HEK293 (cell line): ENCODE results near the gene FLOT2.

ENCODE experiments used
- HOXA7 ChIP-seq: sonication (generic); formaldehyde crosslinking; IDR thresholded peaks from 2 replicates; pipeline ENCODE4 v1.8.1; 2022; ENCODE audit warnings: missing genetic modification reagents, borderline replicate concordance
- MZF1 ChIP-seq: fragments of 450-650 bp; formaldehyde crosslinking; IDR thresholded peaks from 2 replicates; pipeline ENCODE4 v1.5.1; 2017; ENCODE audit warnings: missing biosample characterization, missing genetic modification characterization, borderline replicate concordance
- ZBTB17 ChIP-seq: fragments of 450-650 bp; formaldehyde crosslinking; IDR thresholded peaks from 2 replicates; pipeline ENCODE4 v1.5.1; 2016; ENCODE audit warnings: missing biosample characterization, missing genetic modification characterization
- ZFP37 ChIP-seq: fragments of 450-650 bp; formaldehyde crosslinking; IDR thresholded peaks from 2 replicates; pipeline ENCODE4 v1.5.1; 2016; ENCODE audit warnings: missing biosample characterization, missing genetic modification characterization
- ZNF274 ChIP-seq, 2 experiments: fragments of 200-500 bp in 1 of 2; fragments of 450-650 bp in 1 of 2; sonication (Bioruptor generic) in 1 of 2; formaldehyde crosslinking in 1 of 2; IDR thresholded peaks; 2 replicates each; pipeline versions ENCODE4 v1.5.1 to v1.6.1; 2014 to 2016; ENCODE audit warnings: borderline replicate concordance in 1 of 2, inconsistent platforms in 1 of 2, low read length in 1 of 2, missing biosample characterization in 1 of 2, missing genetic modification characterization in 1 of 2
- ZNF302 ChIP-seq: fragments of 450-650 bp; formaldehyde crosslinking; IDR thresholded peaks from 2 replicates; pipeline ENCODE4 v1.5.1; 2016; ENCODE audit warnings: missing biosample characterization, missing genetic modification characterization, low read depth
- ZNF324 ChIP-seq: fragments of 450-650 bp; formaldehyde crosslinking; IDR thresholded peaks from 2 replicates; pipeline ENCODE4 v1.5.1; 2016; ENCODE audit warnings: missing biosample characterization, missing genetic modification characterization
- ZNF366 ChIP-seq: fragments of 450-650 bp; formaldehyde crosslinking; conservative IDR thresholded peaks from 2 replicates; pipeline ENCODE4 v1.5.1; 2016; ENCODE audit warnings: missing biosample characterization, missing genetic modification characterization
- ZNF433 ChIP-seq: fragments of 450-650 bp; formaldehyde crosslinking; IDR thresholded peaks from 2 replicates; pipeline ENCODE4 v1.5.1; 2016; ENCODE audit warnings: missing biosample characterization, missing genetic modification characterization, low read depth
- TF ChIP-seq, protein P1 (sequence below): fragments of 450-650 bp; formaldehyde crosslinking; IDR thresholded peaks from 2 replicates; pipeline ENCODE4 v1.5.1; 2016; ENCODE audit warnings: missing biosample characterization, missing genetic modification characterization
- TF ChIP-seq, protein P2 (sequence below): fragments of 450-650 bp; formaldehyde crosslinking; IDR thresholded peaks from 2 replicates; pipeline ENCODE4 v1.5.1; 2016; ENCODE audit warnings: missing biosample characterization, missing genetic modification characterization
- TF ChIP-seq, protein P3 (sequence below): fragments of 450-650 bp; formaldehyde crosslinking; IDR thresholded peaks from 2 replicates; pipeline ENCODE4 v1.5.1; 2016; ENCODE audit warnings: missing biosample characterization, missing genetic modification characterization, low read depth
- TF ChIP-seq, protein P4 (sequence below): fragments of 450-650 bp; formaldehyde crosslinking; IDR thresholded peaks from 2 replicates; pipeline ENCODE4 v1.5.1; 2016; ENCODE audit warnings: missing biosample characterization, missing genetic modification characterization

DNA sequence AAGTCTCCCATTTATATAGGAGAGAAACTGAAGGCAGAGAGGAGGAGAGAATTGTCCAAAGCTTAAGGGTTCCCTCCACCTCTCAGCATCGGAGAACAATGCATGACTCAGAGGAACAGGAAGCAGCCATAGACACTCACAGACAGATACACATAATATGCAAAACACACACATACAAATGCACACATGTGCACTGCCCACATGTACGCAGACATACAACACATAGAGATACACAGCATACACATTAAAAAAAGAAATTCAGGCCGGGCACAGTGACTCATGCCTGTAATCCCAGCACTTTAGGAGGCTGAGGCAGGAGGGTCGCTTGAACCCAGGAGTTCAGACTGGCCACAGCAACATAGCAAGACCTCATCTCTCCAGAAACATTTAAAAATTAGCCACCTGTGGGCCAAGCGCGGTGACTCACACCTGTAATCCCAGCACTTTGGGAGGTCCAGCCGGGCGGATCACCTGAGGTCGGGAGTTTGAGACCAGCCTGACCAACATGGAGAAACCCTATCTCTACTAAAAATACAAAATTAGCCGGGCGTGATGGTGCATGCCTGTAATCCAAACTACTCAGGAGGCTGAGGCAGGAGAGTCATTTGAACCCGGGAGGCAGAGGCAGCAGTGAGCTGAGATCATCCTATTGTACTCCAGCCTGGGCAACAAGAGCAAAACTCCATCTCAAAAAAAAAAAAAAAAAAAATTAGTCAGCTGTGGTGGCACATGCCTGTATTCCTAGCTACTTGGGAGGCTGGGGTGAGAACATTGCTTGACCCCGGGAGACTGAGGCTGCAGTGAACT, 31.4 kb downstream of the FLOT2 start:
- TF ChIP-seq ZNF274 (IDR thresholded peaks at IDR 0.05; ENCODE audit: low read length) = no peak
- no peak for TF ChIP-seq ZNF274 (tag by site-specific recombination; IDR thresholded peaks at IDR 0.05; ENCODE audit: borderline replicate concordance)
- no peak for TF ChIP-seq ZNF324 (tag by site-specific recombination)
- TF ChIP-seq, protein P1, sequence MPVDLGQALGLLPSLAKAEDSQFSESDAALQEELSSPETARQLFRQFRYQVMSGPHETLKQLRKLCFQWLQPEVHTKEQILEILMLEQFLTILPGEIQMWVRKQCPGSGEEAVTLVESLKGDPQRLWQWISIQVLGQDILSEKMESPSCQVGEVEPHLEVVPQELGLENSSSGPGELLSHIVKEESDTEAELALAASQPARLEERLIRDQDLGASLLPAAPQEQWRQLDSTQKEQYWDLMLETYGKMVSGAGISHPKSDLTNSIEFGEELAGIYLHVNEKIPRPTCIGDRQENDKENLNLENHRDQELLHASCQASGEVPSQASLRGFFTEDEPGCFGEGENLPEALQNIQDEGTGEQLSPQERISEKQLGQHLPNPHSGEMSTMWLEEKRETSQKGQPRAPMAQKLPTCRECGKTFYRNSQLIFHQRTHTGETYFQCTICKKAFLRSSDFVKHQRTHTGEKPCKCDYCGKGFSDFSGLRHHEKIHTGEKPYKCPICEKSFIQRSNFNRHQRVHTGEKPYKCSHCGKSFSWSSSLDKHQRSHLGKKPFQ (tag by site-specific recombination) = no peak
- no peak for TF ChIP-seq ZNF433 (tag by site-specific recombination)
- no peak for TF ChIP-seq HOXA7 (CRISPR knock-in tag)
- TF ChIP-seq, protein P2, sequence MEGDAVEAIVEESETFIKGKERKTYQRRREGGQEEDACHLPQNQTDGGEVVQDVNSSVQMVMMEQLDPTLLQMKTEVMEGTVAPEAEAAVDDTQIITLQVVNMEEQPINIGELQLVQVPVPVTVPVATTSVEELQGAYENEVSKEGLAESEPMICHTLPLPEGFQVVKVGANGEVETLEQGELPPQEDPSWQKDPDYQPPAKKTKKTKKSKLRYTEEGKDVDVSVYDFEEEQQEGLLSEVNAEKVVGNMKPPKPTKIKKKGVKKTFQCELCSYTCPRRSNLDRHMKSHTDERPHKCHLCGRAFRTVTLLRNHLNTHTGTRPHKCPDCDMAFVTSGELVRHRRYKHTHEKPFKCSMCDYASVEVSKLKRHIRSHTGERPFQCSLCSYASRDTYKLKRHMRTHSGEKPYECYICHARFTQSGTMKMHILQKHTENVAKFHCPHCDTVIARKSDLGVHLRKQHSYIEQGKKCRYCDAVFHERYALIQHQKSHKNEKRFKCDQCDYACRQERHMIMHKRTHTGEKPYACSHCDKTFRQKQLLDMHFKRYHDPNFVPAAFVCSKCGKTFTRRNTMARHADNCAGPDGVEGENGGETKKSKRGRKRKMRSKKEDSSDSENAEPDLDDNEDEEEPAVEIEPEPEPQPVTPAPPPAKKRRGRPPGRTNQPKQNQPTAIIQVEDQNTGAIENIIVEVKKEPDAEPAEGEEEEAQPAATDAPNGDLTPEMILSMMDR (tag by site-specific recombination) = no peak
- TF ChIP-seq ZBTB17 = no peak
- no peak for TF ChIP-seq ZNF366 (tag by site-specific recombination)
- TF ChIP-seq ZFP37 = no peak
- TF ChIP-seq ZNF302 (tag by site-specific recombination) = no peak
- TF ChIP-seq, protein P3, sequence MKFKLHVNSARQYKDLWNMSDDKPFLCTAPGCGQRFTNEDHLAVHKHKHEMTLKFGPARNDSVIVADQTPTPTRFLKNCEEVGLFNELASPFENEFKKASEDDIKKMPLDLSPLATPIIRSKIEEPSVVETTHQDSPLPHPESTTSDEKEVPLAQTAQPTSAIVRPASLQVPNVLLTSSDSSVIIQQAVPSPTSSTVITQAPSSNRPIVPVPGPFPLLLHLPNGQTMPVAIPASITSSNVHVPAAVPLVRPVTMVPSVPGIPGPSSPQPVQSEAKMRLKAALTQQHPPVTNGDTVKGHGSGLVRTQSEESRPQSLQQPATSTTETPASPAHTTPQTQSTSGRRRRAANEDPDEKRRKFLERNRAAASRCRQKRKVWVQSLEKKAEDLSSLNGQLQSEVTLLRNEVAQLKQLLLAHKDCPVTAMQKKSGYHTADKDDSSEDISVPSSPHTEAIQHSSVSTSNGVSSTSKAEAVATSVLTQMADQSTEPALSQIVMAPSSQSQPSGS (tag by site-specific recombination) = no peak
- no peak for TF ChIP-seq MZF1 (tag by site-specific recombination)
- TF ChIP-seq, protein P4, sequence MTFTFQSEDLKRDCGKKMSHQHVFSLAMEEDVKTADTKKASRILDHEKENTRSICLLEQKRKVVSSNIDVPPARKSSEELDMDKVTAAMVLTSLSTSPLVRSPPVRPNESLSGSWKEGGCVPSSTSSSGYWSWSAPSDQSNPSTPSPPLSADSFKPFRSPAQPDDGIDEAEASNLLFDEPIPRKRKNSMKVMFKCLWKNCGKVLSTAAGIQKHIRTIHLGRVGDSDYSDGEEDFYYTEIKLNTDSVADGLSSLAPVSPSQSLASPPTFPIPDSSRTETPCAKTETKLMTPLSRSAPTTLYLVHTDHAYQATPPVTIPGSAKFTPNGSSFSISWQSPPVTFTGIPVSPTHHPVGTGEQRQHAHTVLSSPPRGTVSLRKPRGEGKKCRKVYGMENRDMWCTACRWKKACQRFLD (tag by site-specific recombination) = no peak
